ENCODE measurements around the gene PPFIBP2.

PPFIBP2 gene

GRCh38 chr11:7646866-7647265 is 133.1 kb downstream of the PPFIBP2 start:
- TF ChIP-seq, protein P1, sequence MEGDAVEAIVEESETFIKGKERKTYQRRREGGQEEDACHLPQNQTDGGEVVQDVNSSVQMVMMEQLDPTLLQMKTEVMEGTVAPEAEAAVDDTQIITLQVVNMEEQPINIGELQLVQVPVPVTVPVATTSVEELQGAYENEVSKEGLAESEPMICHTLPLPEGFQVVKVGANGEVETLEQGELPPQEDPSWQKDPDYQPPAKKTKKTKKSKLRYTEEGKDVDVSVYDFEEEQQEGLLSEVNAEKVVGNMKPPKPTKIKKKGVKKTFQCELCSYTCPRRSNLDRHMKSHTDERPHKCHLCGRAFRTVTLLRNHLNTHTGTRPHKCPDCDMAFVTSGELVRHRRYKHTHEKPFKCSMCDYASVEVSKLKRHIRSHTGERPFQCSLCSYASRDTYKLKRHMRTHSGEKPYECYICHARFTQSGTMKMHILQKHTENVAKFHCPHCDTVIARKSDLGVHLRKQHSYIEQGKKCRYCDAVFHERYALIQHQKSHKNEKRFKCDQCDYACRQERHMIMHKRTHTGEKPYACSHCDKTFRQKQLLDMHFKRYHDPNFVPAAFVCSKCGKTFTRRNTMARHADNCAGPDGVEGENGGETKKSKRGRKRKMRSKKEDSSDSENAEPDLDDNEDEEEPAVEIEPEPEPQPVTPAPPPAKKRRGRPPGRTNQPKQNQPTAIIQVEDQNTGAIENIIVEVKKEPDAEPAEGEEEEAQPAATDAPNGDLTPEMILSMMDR (IDR thresholded peaks at IDR 0.05; ENCODE audit: borderline replicate concordance, control extremely low read depth, extremely low read depth, insufficient read depth, missing control alignments): no peak
- in situ Hi-C loops (cut with MboI; ENCODE audit: low sequenced_read_pairs, unreplicated experiment): no loop called here

GRCh38 chr11:7648264-7648663 is 134.5 kb downstream of the PPFIBP2 start:
- TF ChIP-seq, protein P1 (IDR thresholded peaks at IDR 0.05; ENCODE audit: borderline replicate concordance, control extremely low read depth, extremely low read depth, insufficient read depth, missing control alignments): no peak
- in situ Hi-C loops (cut with MboI; ENCODE audit: low sequenced_read_pairs, unreplicated experiment): no loop called here
- no peak for DNase-seq (ENCODE audit: low spot score)

More at GRCh38 chr11:7646866-7647265, 133.1 kb downstream of the PPFIBP2 start:
- no peak for DNase-seq (ENCODE audit: low spot score)

DNA sequence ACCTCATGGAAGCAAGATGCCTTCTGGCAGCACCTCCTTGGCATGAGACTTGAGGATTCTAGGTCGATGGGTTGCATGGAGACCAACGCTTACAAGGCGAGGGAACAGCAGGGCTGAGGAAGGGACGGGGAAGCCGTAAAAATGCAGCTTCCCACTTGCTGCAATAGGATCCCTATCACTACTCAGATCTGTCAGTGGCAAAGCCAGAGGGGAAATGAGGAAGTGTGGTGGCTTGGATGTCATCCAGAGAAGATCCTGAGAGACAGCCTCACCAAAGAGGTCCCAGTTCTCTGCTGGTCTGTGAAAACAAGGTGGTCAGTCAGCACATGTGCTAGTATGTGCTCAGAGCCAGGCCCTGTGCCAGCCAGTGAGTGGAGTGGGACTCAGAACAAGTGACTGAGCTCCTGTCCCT is 137.3 kb downstream of the PPFIBP2 start:
- TF ChIP-seq, protein P1 (IDR thresholded peaks at IDR 0.05; ENCODE audit: borderline replicate concordance, control extremely low read depth, extremely low read depth, insufficient read depth, missing control alignments): no peak
- no peak for DNase-seq (ENCODE audit: low spot score)
- in situ Hi-C loops (cut with MboI; ENCODE audit: low sequenced_read_pairs, unreplicated experiment): no loop called here

DNA sequence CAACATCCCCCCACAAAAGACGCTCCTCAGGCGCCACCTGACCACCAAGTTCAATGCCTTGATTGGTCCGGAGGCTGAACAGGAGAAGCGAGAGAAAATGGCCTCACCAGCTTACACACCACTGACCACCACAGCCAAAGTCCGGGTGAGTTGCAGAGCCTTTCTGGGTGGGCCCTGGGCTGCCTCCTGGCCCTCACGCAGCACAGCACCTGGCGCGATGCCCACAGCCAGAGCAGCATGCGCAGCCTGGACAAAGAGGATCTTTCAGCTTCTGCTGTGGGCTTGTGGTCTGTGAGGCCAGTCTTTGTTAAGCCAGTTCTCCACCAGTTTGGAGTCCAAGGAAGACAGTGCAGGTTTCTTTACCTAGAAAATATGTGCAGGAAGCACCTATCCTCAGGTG is 137.9 kb downstream of the PPFIBP2 start:
- no peak for DNase-seq (ENCODE audit: low spot score)
- in situ Hi-C loops (cut with MboI; ENCODE audit: low sequenced_read_pairs, unreplicated experiment): no loop called here
- TF ChIP-seq, protein P1 (IDR thresholded peaks at IDR 0.05; ENCODE audit: borderline replicate concordance, control extremely low read depth, extremely low read depth, insufficient read depth, missing control alignments): no peak

- no peak for DNase-seq (ENCODE audit: low spot score)
- TF ChIP-seq, protein P1 (IDR thresholded peaks at IDR 0.05; ENCODE audit: borderline replicate concordance, control extremely low read depth, extremely low read depth, insufficient read depth, missing control alignments): no peak
- in situ Hi-C loops (cut with MboI; ENCODE audit: low sequenced_read_pairs, unreplicated experiment): no loop called here
These were observed 140.5 kb downstream of the PPFIBP2 start for GRCh38 chr11:7654195-7654705.

DNA sequence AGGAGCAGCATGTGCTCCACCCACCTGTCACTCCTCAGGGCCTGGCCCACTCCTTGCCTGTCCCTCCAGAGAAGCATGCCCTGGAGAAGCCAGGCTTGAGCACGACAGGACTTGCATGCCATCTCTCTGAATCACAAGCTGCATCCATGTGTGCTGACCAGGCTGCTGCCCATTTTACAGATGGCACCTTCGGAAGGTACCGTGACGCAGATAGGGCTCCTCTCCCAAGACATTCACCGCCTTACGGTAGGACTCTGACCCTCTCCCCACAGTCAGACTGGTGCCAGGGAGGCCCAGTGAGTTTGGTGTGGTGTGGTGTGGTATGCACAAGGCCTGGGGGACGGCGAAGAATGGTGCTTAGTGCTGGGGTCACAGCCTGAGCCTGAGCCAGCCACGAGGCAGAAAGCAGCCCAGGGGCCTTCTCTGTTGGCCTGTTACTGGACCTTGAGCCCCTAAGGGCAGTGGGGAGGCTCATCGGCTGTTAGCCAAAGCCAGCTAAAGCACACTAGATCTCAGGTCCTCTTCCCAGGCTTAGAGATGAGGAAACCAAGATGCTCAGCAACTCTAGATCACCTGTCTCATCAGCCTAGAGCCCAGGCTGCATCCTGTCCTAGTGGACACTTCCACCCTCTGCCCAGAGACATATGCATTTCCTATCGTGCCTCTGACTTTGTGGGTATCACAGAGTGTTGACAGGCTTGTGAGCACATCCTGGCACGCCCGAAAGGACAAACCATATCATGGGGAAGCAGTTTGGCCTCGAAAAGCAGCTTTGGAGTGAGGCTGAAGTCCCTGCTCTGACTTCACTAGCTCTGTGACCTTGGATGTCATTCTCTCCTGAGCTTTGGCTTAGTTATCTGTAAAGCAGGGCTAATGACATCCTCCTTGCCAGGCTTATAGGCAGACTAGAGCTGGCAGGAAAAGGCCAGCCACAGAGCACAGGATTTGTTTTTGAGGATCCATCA is 141.7 kb downstream of the PPFIBP2 start:
- in situ Hi-C loops (cut with MboI; ENCODE audit: low sequenced_read_pairs, unreplicated experiment): no loop called here
- TF ChIP-seq, protein P1 (IDR thresholded peaks at IDR 0.05; ENCODE audit: borderline replicate concordance, control extremely low read depth, extremely low read depth, insufficient read depth, missing control alignments): no peak
- no peak for DNase-seq (ENCODE audit: low spot score)
